AG04449 (cell line): ENCODE measurements around the gene VCAN.
A peak's percentile ranks its signal among the peaks of the same experiment; 100 is the strongest.

Experiments used
- CTCF ChIA-PET: fragments of 350-600 bp; formaldehyde crosslinking; extraction: SDS; loops from one replicate; lab custom pipeline; 2021; ENCODE audit warnings: antibody characterized with exemption; lab: Yijun Ruan, JAX
- POLR2A ChIA-PET: fragments of 400-600, 350-600 bp; formaldehyde crosslinking; extraction: SDS; loops from one replicate; lab custom pipeline; 2020; ENCODE audit warnings: antibody characterized with exemption, inconsistent platforms; lab: Yijun Ruan, JAX
- DNase-seq: peaks from one replicate; pipeline ENCODE4 v3.0.0-alpha.2; 2010; ENCODE audit warnings: low read depth, low spot score
- H3K4me3 ChIP-seq: 2 replicates; pipeline ENCODE4 v1.5.1; 2011; ENCODE audit warnings: low read depth, mild to moderate bottlenecking, control low read depth, low read length
- CTCF ChIP-seq: IDR thresholded peaks from one replicate; pipeline ENCODE4 v1.5.1; 2011; ENCODE audit warnings: mild to moderate bottlenecking, moderate library complexity, low read length, control low read depth, inconsistent platforms; ENCODE audit not compliant: insufficient read depth; ENCODE audit errors: missing control alignments

VCAN gene

GRCh38 chr5:83517072-83517687, 45.6 kb downstream of the VCAN start:
- no peak for DNase-seq
- CTCF ChIA-PET, result interaction anchor here (0.8 to 1.3 kb wide), 3 partner anchors 13 to 430 kb away, joined by 3 to 5 read pairs (median 4); no protein-coding TSS in a partner anchor

GRCh38 chr5:83517688-83518085, 46.1 kb downstream of the VCAN start:
- no peak overlapping the region for H3K4me3 ChIP-seq
- ChIA-PET POLR2A (no interaction called here), CTCF (interaction anchor here (0.8 to 1.3 kb wide), 3 partner anchors 13 to 431 kb away, joined by 3 to 5 read pairs (median 4); no protein-coding TSS in a partner anchor)
- DNase-seq, result no peak
- no peak for TF ChIP-seq CTCF

More at GRCh38 chr5:83517072-83517687, 45.6 kb downstream of the VCAN start:
- peak; percentile 23 for TF ChIP-seq CTCF
- no peak overlapping the region for H3K4me3 ChIP-seq
- POLR2A ChIA-PET, result no interaction called here

- DNase-seq, result no peak
- CTCF ChIA-PET, result no interaction called here
- no peak overlapping the region for H3K4me3 ChIP-seq
- POLR2A ChIA-PET, result no interaction called here
- no peak for TF ChIP-seq CTCF
Observed at GRCh38 chr5:83518319-83519061, 46.9 kb downstream of the VCAN start.

GRCh38 chr5:83522446-83522845, 50.9 kb downstream of the VCAN start:
- H3K4me3 ChIP-seq, result no peak overlapping the region
- no peak for DNase-seq
- TF ChIP-seq CTCF, result no peak
- CTCF ChIA-PET, result no interaction called here
- POLR2A ChIA-PET, result no interaction called here

- no peak for DNase-seq
- ChIA-PET POLR2A (no interaction called here), CTCF (no interaction called here)
- no peak overlapping the region for H3K4me3 ChIP-seq
- TF ChIP-seq CTCF, result no peak
Observed at GRCh38 chr5:83523929-83524328, 52.4 kb downstream of the VCAN start.

- no peak overlapping the region for H3K4me3 ChIP-seq
- TF ChIP-seq CTCF, result no peak
- DNase-seq, result no peak
- POLR2A ChIA-PET, result no interaction called here
- CTCF ChIA-PET, result no interaction called here
Observed at GRCh38 chr5:83524345-83524744, 52.8 kb downstream of the VCAN start.
